ENCODE data around the gene CPSF4. TPM values are rescaled to one million over a fixed set of nuclear protein-coding genes. Genes with fewer than 3 reads are reported as not detected.

The CPSF4 gene
- total RNA-seq, 2 experiments from 2014 or later = 65.2 to 65.4 TPM

GRCh38 chr7:99468336-99468918, 29.7 kb downstream of the CPSF4 start:
- ChIA-PET CTCF (no interaction called here), POLR2A (no interaction called here)

GRCh38 chr7:99469381-99470065, 30.8 kb downstream of the CPSF4 start:
- POLR2A ChIA-PET = no interaction called here
- CTCF ChIA-PET = no interaction called here

- POLR2A ChIA-PET = interaction anchor here (0.7 to 1.3 kb wide), 4 partner anchors 13 to 86 kb away, joined by 3 to 5 read pairs (median 3); partner anchors contain the start of genes CPSF4, PTCD1, ZNF394 and ZNF655
- CTCF ChIA-PET = interaction anchor here (0.8 kb wide), 1 partner anchor 22 kb away, joined by 3 read pairs; no protein-coding TSS in a partner anchor
Measured at GRCh38 chr7:99472561-99473314, 34.0 kb downstream of the CPSF4 start, which contains the start of gene ZNF789. Gene ZNF789, plus strand, starts transcription at chr7:99472890. Its CDS starts 3,567 bp downstream, at chr7:99476457.

GRCh38 chr7:99473315-99473596, 34.5 kb downstream of the CPSF4 start:
- ChIA-PET CTCF (no interaction called here), POLR2A (interaction anchor here (0.7 to 1.3 kb wide), 3 partner anchors 13 to 85 kb away, joined by 3 read pairs; partner anchors contain the start of genes ZNF394 and ZNF655)

- ChIA-PET CTCF (interaction anchor here (0.9 kb wide), 1 partner anchor 11 kb away, joined by 3 read pairs; no protein-coding TSS in a partner anchor), POLR2A (interaction anchor here (0.6 to 1.1 kb wide), 2 partner anchors 14 to 573 kb away, joined by 3 to 6 read pairs; no protein-coding TSS in a partner anchor)
Measured at GRCh38 chr7:99476107-99476506, 37.4 kb downstream of the CPSF4 start.

GRCh38 chr7:99478464-99479440, 40.0 kb downstream of the CPSF4 start:
- ChIA-PET CTCF (interaction anchor here (1.0 kb wide), 1 partner anchor 25 kb away, joined by 4 read pairs; the partner anchor contains the start of gene ZKSCAN5), POLR2A (interaction anchor here (0.5 kb wide), 2 partner anchors 9 to 77 kb away, joined by 3 to 5 read pairs; no protein-coding TSS in a partner anchor)

- ChIA-PET CTCF (no interaction called here), POLR2A (no interaction called here)
Measured at GRCh38 chr7:99485094-99485493, 46.4 kb downstream of the CPSF4 start.

GRCh38 chr7:99489235-99489634, 50.5 kb downstream of the CPSF4 start:
- POLR2A ChIA-PET = interaction anchor here (0.7 to 1.3 kb wide), 2 partner anchors 10 to 561 kb away, joined by 3 to 4 read pairs; no protein-coding TSS in a partner anchor

GRCh38 chr7:99490878-99491277, 52.1 kb downstream of the CPSF4 start:
- ChIA-PET POLR2A (interaction anchor here (0.8 kb wide), 1 partner anchor 9 kb away, joined by 4 read pairs; the partner anchor contains the start of gene ZNF394), CTCF (no interaction called here)

More at GRCh38 chr7:99489235-99489634, 50.5 kb downstream of the CPSF4 start:
- CTCF ChIA-PET = no interaction called here

- ChIA-PET POLR2A (no interaction called here), CTCF (no interaction called here)
Measured at GRCh38 chr7:99493823-99494222, 55.1 kb downstream of the CPSF4 start.

GRCh38 chr7:99497766-99498545, 59.2 kb downstream of the CPSF4 start:
- ChIA-PET CTCF (interaction anchor here (1.0 kb wide), 1 partner anchor 59 kb away, joined by 3 read pairs; no protein-coding TSS in a partner anchor), POLR2A (interaction anchor here (3.6 kb wide), 1 partner anchor 61 kb away, joined by 21 read pairs; the partner anchor contains the start of gene ZNF655)

- CTCF ChIA-PET = interaction anchor here (0.6 to 1.0 kb wide), 2 partner anchors 59 to 518 kb away, joined by 3 read pairs; no protein-coding TSS in a partner anchor
- POLR2A ChIA-PET = interaction anchor here (1.2 to 3.6 kb wide), 2 partner anchors 9 to 60 kb away, joined by 3 to 21 read pairs; partner anchors contain the start of gene ZNF655
Measured at GRCh38 chr7:99498546-99498944, 59.8 kb downstream of the CPSF4 start.

- POLR2A ChIA-PET = interaction anchor here (0.8 to 3.6 kb wide), 5 partner anchors 10 to 118 kb away, joined by 3 to 21 read pairs (median 3); partner anchors contain the start of genes ZNF655, ZNF789 and ZSCAN25
- CTCF ChIA-PET = interaction anchor here (0.6 kb wide), 1 partner anchor 517 kb away, joined by 3 read pairs; no protein-coding TSS in a partner anchor
Measured at GRCh38 chr7:99499371-99499720, 60.6 kb downstream of the CPSF4 start.

GRCh38 chr7:99499721-99500636, 61.2 kb downstream of the CPSF4 start, which contains the start of gene ZNF394:
Gene ZNF394, minus strand, starts transcription at chr7:99500281. Its CDS starts 188 bp downstream, at chr7:99500093.
- ChIA-PET CTCF (interaction anchor here (0.6 to 1.2 kb wide), 3 partner anchors 58 to 117 kb away, joined by 3 to 4 read pairs (median 3); partner anchors contain the start of genes ZNF655 and ZSCAN25), POLR2A (interaction anchor here (0.8 to 3.6 kb wide), 8 partner anchors 9 to 117 kb away, joined by 3 to 21 read pairs (median 4); partner anchors contain the start of genes BUD31, PDAP1, ZNF655 and ZNF789)

- ChIA-PET POLR2A (interaction anchor here (0.8 to 3.6 kb wide), 5 partner anchors 9 to 115 kb away, joined by 3 to 21 read pairs (median 4); partner anchors contain the start of genes BUD31, PDAP1, ZNF655 and ZNF789), CTCF (interaction anchor here (0.6 to 1.2 kb wide), 2 partner anchors 58 to 93 kb away, joined by 3 read pairs; partner anchors contain the start of gene ZNF655)
Measured at GRCh38 chr7:99500637-99501009, 61.9 kb downstream of the CPSF4 start.

GRCh38 chr7:99501236-99501635, 62.5 kb downstream of the CPSF4 start:
- ChIA-PET POLR2A (interaction anchor here (3.6 kb wide), 1 partner anchor 58 kb away, joined by 21 read pairs; the partner anchor contains the start of gene ZNF655), CTCF (interaction anchor here (1.2 kb wide), 1 partner anchor 94 kb away, joined by 3 read pairs; no protein-coding TSS in a partner anchor)
